Body of pancreas (tissue), 4 donors: ENCODE results near the gene CDH2. TPM values are rescaled to one million over a fixed set of nuclear protein-coding genes. Genes with fewer than 3 reads are reported as not detected.

Experiments used
- ATAC-seq: fragments of 150-250 bp; one replicate; pipeline ENCODE4 v1.9.1; 2016
- DNase-seq, 4 donors: peaks; one replicate each; pipeline ENCODE4 v3.0.0-alpha.2; 2019
- H3K27ac ChIP-seq, 4 donors: fragments of 200-600 bp; sonication (generic); 1 replicate in 3 of 4; 2 replicates in 1 of 4; pipeline versions ENCODE4 v1.5.1 to v1.6.1; 2016 to 2019; ENCODE audit warnings: mild to moderate bottlenecking in 1 of 4, mixed read lengths in 1 of 4, moderate library complexity in 1 of 4
- H3K27me3 ChIP-seq, 2 donors: fragments of 200-600 bp; sonication (generic); one replicate each; pipeline ENCODE4 v1.6.0; 2016; ENCODE audit warnings: mild to moderate bottlenecking in 1 of 2
- H3K36me3 ChIP-seq, 2 donors: fragments of 200-600 bp; sonication (generic); replicated peaks in 1 of 2; 2 replicates each; pipeline ENCODE4 v1.5.1; 2016; ENCODE audit warnings: low read depth in 2 of 2; ENCODE audit not compliant: insufficient read depth in 1 of 2
- H3K4me1 ChIP-seq: fragments of 200-600 bp; sonication (generic); one replicate; pipeline ENCODE4 v1.6.0; 2016
- H3K4me3 ChIP-seq, 2 donors: fragments of 200-600 bp; sonication (generic); 1 replicate in 1 of 2; 2 replicates in 1 of 2; pipeline ENCODE4 v1.5.1; 2016 to 2019
- H3K9me3 ChIP-seq, 3 donors: fragments of 200-600 bp; sonication (generic); 1 replicate in 2 of 3; 2 replicates in 1 of 3; pipeline ENCODE4 v1.5.1; 2016
- CTCF ChIP-seq, 7 experiments: fragments of 450-650 bp in 4 of 7; fragments of 200-600 bp in 3 of 7; sonication (generic) in 3 of 7; IDR thresholded peaks; one replicate each; pipeline ENCODE4 v1.5.1; 2016 to 2019; ENCODE audit warnings: antibody characterized with exemption in 7 of 7
- POLR2A ChIP-seq, 3 donors: fragments of 450-650 bp; IDR thresholded peaks; one replicate each; pipeline ENCODE4 v1.6.1; 2016; ENCODE audit warnings: antibody characterized with exemption in 3 of 3, mild to moderate bottlenecking in 2 of 3
- whole genome bisulfite sequencing, 2 donors: methylation state at CpG; one replicate each; pipeline ENCODE4 v1.1.5; 2017; 5-methylcytosine and 5-hydroxymethylcytosine counted together
- intact Hi-C: fragments of 100-400 bp; cut with DNase I; formaldehyde crosslinking; loops from one replicate; pipeline ENCODE4 v1.15.1; 2023
- total RNA-seq, 2 donors: library from RNA; depleted of rRNA; stranded (reverse); fragments of >200 nt; gene quantifications; one replicate each; pipeline ENCODE4 v1.1.0, GENCODE V29; 2016

Gene CDH2
- total RNA-seq, 2 donors from 2014 or later: 0.33 to 0.78 TPM

- DNase-seq (no peak), ATAC-seq (no peak)
- WGBS, 2 donors: 54 to 62% methylated on average over 5 of the region's 5 CpGs
- Histone ChIP-seq H3K4me1 (peaks cover 8% of the 10 kb centered on the region), H3K27ac (no peak overlapping the region), H3K36me3 (no peaks in the 10 kb centered on the region), H3K9me3 (no peaks in the 10 kb centered on the region), H3K4me3 (no peak overlapping the region), H3K27me3 (no peaks in the 10 kb centered on the region)
- no peak for TF ChIP-seq POLR2A (IDR thresholded peaks at IDR 0.05)
- no peak for TF ChIP-seq CTCF (IDR thresholded peaks at IDR 0.05)
- intact Hi-C loops: no loop called here
Observed at GRCh38 chr18:28127763-28128658, 48.9 kb downstream of the CDH2 start.

GRCh38 chr18:28127228-28127627, 49.7 kb downstream of the CDH2 start:
- ATAC-seq (no peak), DNase-seq (no peak)
- Histone ChIP-seq H3K27me3 (no peaks in the 10 kb centered on the region), H3K9me3 (no peaks in the 10 kb centered on the region), H3K4me3 (no peak overlapping the region), H3K27ac (no peak overlapping the region), H3K36me3 (no peaks in the 10 kb centered on the region), H3K4me1 (peaks cover 8% of the 10 kb centered on the region)
- intact Hi-C loops: no loop called here
- TF ChIP-seq CTCF (IDR thresholded peaks at IDR 0.05) (no peak), POLR2A (IDR thresholded peaks at IDR 0.05) (no peak)
- 65 to 84% methylated on average over 6 of the region's 6 CpGs for WGBS, 2 donors

- no peaks in the 10 kb centered on the region for H3K9me3 ChIP-seq
- 90 to 95% methylated on average over 5 of the region's 5 CpGs for WGBS, 2 donors
- H3K4me1 ChIP-seq: peaks cover 8% of the 10 kb centered on the region
- DNase-seq: no peak
- no peak overlapping the region for H3K4me3 ChIP-seq
- no peaks in the 10 kb centered on the region for H3K36me3 ChIP-seq
- intact Hi-C loops: no loop called here
- no peak for ATAC-seq
- TF ChIP-seq CTCF (IDR thresholded peaks at IDR 0.05) (no peak), POLR2A (IDR thresholded peaks at IDR 0.05) (no peak)
- no peak overlapping the region for H3K27ac ChIP-seq
- H3K27me3 ChIP-seq: no peaks in the 10 kb centered on the region
Observed at GRCh38 chr18:28126768-28127167, 50.2 kb downstream of the CDH2 start.

GRCh38 chr18:28125051-28125450, 51.9 kb downstream of the CDH2 start:
- DNase-seq: no peak
- TF ChIP-seq CTCF (IDR thresholded peaks at IDR 0.05): no peak
- TF ChIP-seq POLR2A (IDR thresholded peaks at IDR 0.05): no peak
- no peak overlapping the region for H3K27ac ChIP-seq
- no peak overlapping the region for H3K4me3 ChIP-seq
- WGBS, 2 donors: 63 to 76% methylated on average over 3 of the region's 3 CpGs
- no peaks in the 10 kb centered on the region for H3K36me3 ChIP-seq
- H3K27me3 ChIP-seq: no peaks in the 10 kb centered on the region
- intact Hi-C loops: no loop called here
- peaks cover 8% of the 10 kb centered on the region for H3K4me1 ChIP-seq
- H3K9me3 ChIP-seq: no peaks in the 10 kb centered on the region
- no peak for ATAC-seq
